Fibroblast of villous mesenchyme (primary cell): Measurements from ENCODE around the gene ADGRL3. TPM values are rescaled to one million over a fixed set of nuclear protein-coding genes. Genes with fewer than 3 reads are reported as not detected.
A peak's percentile ranks its signal among the peaks of the same experiment; 100 is the strongest.

ENCODE experiments used
- DNase-seq: peaks from one replicate; pipeline ENCODE4 v3.0.0-alpha.2; 2010; ENCODE audit warnings: low read depth
- H3K4me3 ChIP-seq: 2 replicates; pipeline ENCODE4 v1.5.1; 2011; ENCODE audit warnings: low read depth, mild to moderate bottlenecking, low read length
- CTCF ChIP-seq: IDR thresholded peaks from 2 replicates; pipeline ENCODE4 v1.5.1; 2012; ENCODE audit warnings: low read depth, mild to moderate bottlenecking, low read length; ENCODE audit not compliant: insufficient read depth
- total RNA-seq: library from RNA; depleted of rRNA; stranded (reverse); fragments of >200 nt; gene quantifications from 2 replicates; pipeline ENCODE4 v1.2.3, GENCODE V29; 2012

ADGRL3 gene
- total RNA-seq, 1 donor, result 2.2 TPM

GRCh38 chr4:61446941-61447340, 246.8 kb downstream of the ADGRL3 start:
- DNase-seq, result no peak
- H3K4me3 ChIP-seq, result no peak overlapping the region
- TF ChIP-seq CTCF, result no peak

DNA sequence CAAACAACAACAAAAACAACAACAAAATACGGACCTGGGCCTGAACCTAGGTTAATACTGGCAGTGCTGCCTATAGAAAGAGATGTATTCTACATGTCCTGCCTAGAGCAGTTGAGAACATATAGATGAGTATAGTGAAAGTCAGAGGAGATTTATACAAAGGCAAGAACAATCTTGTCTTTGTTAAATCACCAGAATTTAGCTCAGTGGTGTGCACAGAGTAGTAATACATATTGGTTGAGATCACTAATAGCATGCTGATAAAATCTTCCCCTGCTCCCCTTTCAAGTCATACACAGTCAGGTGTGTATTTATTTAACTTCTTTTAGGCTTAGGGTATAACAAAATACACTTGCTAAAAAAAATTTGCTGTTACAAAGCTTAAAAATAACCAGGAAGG, 247.8 kb downstream of the ADGRL3 start:
- no peak overlapping the region for H3K4me3 ChIP-seq
- no peak for TF ChIP-seq CTCF
- DNase-seq, result no peak

- no peak overlapping the region for H3K4me3 ChIP-seq
- TF ChIP-seq CTCF, result no peak
- DNase-seq, result no peak
Observed at GRCh38 chr4:61451935-61452334, 251.8 kb downstream of the ADGRL3 start.

- no peak for DNase-seq
- no peak for TF ChIP-seq CTCF
- H3K4me3 ChIP-seq, result no peak overlapping the region
Observed at GRCh38 chr4:61461956-61462355, 261.8 kb downstream of the ADGRL3 start.

- no peak for TF ChIP-seq CTCF
- no peak overlapping the region for H3K4me3 ChIP-seq
- peak; percentile 58 for DNase-seq
Observed at GRCh38 chr4:61462451-61463326, 262.6 kb downstream of the ADGRL3 start.

DNA sequence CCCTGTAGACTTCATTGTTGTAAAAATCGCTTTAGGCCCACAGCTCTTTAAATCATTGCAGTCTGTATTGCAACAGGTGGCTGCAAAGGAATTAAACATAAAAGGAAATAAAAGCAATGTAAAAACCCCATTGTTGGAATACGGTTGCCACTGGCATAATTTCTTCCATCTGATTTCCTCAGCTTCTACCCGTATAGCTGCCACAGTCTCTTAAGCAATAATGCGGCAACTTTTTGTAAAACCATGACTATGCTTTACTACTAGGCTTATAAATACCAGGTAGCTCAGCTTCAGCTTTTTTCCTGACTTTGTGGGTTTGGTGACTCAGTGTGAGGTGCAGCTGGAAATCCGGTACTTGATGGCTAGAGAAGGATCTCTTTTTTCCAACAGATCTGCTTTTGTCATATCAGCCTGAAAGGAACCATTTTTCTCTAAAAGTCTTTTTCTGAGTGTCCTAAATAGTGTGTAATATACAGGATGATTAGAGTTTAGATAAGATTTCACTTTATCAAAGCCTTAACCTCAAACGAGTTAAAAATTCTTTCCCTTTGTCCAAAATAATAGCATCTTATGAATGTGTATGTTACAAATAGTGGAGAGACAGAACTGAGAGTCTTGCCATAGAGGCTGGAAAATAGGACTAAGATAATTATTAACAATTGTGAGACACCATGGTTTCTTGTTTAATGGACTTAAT, 268.0 kb downstream of the ADGRL3 start:
- peak; percentile 19 for DNase-seq
- TF ChIP-seq CTCF, result no peak
- H3K4me3 ChIP-seq, result no peak overlapping the region
